Measurements from ENCODE around the gene CCNT1.
"Not testable (repeated sequence)": the region's sequence is repeated elsewhere in the genome, so short reads cannot be mapped to it uniquely, and the experiment has no call there.

Gene CCNT1

GRCh38 chr12:48716493-48717251, at the start of gene CCNT1:
CCNT1 (minus strand) TSS chr12:48716707; CDS start chr12:48716675, 32 bp downstream.
- peak; percentile 98 for FAIRE-seq

DNA sequence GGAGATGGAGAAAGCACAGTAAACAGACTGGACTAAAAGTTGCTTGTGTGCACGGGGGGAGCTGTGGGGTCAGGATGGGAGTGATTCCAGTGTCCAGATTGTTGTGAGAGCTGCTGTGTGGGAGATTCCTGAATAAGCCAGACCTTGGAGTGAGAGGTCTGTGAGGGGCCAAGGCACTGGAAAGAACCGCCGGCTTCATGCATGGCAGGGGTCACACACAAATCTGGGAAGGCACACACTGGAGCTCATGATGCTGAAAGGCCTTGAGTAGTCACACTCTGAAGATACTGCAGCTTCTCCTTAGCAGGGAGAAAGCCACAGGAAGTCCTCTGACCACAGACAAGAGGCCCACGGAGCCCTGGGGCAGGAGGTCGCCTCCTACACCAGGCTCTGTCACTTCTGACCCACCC, 49.3 kb upstream of the CCNT1 start:
- no peak for FAIRE-seq

DNA sequence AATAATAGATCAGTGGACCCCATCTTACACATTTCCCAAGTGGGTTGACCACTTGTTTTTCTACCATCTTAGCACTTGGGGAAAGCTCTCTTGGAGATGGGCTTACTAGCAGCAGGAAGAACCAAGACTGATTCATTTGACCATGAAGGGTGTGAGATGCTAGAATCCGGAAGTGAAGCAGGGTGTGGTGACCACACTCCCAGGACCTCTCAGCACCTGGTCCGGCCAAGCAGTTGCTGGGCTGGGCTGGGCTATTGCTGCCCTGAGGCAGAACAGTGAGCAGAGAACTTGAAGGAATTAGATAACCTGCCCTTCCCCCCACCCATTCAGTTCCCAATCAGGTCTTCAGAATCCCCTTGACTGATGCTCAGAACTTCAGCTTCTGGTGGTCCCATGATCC, 48.0 kb upstream of the CCNT1 start:
- no peak for FAIRE-seq

DNA sequence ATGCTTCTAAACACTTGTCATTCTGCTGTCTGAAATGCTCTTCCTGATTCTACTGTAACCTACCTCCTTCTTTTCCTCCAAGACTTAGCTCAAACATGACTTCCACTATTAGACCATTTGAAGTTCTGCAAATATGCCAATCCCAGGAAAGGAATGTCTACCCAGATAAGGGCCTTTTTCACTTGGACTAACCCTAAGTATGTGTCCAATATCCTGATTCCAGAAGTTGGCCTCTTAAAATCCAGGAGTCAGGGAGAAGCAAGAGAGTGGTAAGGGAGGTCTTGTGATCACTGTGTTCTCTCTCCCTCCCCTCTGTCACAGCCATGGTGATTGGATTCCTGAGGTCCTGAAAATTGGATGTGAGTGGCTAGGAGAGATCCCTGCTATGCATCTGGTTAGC, 42.2 kb upstream of the CCNT1 start:
- no peak for FAIRE-seq

- FAIRE-seq = no peak
Observed at GRCh38 chr12:48758186-48758585, 41.7 kb upstream of the CCNT1 start.

DNA sequence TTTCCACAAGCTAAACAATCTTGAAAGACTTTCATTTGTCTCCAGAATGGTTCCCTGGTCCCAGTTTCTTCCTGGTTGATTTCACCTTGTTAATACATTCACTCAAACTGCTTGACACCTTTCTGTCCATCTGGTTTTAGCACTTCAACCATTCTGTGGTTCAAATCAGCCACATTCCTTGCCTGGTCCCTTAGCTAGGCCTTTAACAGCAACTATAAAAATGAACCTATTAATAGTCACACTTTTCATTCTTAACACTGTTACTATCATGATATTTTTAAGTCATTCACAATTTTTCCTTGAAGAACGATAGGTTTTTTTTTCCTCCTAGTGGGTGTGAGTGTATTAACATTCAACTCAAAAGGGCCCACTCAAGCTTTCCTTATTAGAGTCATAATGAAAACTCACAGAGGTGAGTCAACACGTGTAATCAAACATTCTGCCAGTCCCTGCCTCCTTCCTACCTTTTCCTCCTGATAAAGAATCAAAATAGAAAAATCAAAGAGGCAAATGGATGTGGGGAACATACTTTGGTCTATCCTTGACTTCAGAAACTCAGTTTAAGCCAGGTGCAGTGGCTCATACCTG, 34.4 kb upstream of the CCNT1 start:
- no peak for FAIRE-seq

DNA sequence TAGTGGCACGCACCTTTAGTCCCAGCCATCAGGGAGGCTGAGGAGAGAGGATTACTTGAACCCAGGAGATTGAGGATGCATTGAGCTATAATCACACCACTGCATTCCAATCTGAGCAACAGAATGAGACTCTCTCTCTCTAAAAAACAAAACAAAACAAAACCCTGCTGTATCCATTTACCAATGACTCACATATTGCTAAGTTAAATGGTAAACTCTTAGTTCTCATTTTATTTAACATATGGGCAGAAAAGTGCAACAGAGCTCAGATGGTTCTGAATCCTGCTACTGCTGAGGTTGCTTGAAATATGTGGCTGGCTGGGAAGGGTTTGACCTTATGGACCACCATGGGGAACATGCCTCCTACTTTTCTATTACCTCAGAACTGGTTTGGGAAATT, 33.7 kb upstream of the CCNT1 start:
- FAIRE-seq = no peak

- FAIRE-seq = no peak
Observed at GRCh38 chr12:48744251-48745008, 27.9 kb upstream of the CCNT1 start.

GRCh38 chr12:48739618-48740269, 23.2 kb upstream of the CCNT1 start:
- FAIRE-seq = no peak

DNA sequence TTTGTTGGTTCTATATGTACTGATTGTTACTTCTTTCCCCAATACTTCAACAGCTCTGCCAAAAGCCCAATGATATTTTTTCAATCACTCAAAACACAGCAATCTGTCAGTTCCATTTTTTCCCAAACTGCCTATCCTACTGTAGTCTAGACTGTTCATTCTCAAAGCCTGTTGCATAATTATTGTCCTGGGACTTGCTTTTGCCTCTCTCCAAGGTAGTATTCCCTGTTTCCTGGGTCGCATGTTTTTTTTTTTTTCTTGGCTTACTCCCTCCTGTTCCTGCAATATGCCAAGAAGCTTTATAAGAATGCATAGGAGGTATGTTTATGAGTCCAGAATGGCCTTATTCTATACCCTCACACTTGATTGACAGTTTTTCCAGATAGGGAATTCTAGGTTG, 19.9 kb upstream of the CCNT1 start:
- no peak for FAIRE-seq

DNA sequence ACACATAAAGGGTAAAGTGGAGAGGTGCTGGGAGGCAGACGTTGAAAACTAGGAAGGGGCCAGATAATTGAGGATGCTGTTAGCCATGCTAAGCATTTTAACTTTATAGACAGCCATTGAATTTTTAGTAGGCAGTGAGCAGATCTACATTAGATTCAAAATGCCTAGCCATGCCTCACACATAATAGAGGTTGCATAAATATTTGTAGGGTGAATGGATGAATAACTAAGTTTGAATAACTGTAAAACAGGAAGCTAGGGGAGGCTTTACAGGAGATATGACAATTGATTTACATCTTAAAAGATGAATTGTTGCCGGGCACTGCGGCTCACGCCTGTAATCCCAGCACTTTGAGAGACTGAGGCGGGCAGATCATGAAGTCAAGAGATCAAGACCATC, 12.3 kb upstream of the CCNT1 start:
- no peak for FAIRE-seq

GRCh38 chr12:48720737-48721136, 4.2 kb upstream of the CCNT1 start:
- not testable (repeated sequence) for FAIRE-seq

GRCh38 chr12:48720171-48720570, 3.7 kb upstream of the CCNT1 start:
- FAIRE-seq = not testable (repeated sequence)

DNA sequence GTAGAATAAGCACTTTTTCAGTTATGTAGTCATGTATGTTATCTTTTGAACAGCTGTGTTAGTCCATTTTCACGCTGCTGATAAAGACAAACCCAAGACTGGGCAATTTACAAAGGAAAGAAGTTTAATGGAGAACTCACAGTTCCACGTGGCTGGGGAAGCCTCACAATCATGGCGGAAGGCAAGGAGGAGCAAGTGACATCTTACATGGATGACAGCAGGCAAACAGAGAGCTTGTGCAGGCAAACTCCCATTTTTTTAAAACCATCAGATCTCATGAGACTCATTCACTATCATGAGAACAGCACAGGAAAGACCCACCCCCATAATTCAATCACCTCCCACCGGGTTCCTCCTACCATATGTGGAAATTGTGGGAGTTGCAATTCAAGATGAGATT, 2.5 kb upstream of the CCNT1 start:
- not testable (repeated sequence) for FAIRE-seq

GRCh38 chr12:48717252-48717695, 767 bp upstream of the CCNT1 start:
- no peak for FAIRE-seq

DNA sequence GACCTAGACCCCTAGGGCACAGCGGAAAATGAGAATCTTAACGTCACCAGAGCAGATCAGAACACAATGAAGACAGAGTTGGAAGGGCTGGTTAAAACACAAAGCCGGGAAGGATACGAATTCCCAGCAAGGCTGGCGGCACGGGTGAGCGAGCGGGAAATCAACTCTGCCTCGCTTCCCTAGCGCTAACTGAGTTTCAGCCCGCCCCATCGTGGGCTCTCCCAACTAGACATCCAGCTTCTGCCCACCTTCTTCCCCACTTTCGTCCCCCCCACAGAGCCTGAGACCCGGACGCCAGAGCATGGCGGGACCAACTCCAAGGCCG, 377 bp downstream of the CCNT1 start:
- no peak for FAIRE-seq

GRCh38 chr12:48712209-48712608, 4.3 kb downstream of the CCNT1 start:
- no peak for FAIRE-seq

DNA sequence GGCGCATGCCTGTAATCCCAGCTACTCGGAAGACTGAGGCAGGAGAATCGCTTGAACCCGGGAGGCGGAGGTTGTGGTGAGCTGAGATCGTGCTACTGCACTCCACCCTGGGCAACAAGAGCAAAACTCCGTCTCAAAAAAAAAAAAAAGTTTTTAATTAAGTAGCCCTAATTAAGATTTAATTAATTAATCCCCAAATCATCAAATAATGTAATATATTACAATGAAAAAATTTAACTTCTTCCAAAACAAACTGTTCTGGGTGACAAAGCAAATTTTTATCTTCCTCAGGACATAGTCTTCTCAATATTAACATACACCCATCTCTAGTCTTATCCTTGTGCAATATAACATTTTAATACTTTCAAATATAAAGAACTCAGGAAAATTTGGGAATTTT, 17.7 kb downstream of the CCNT1 start:
- FAIRE-seq = not testable (repeated sequence)

DNA sequence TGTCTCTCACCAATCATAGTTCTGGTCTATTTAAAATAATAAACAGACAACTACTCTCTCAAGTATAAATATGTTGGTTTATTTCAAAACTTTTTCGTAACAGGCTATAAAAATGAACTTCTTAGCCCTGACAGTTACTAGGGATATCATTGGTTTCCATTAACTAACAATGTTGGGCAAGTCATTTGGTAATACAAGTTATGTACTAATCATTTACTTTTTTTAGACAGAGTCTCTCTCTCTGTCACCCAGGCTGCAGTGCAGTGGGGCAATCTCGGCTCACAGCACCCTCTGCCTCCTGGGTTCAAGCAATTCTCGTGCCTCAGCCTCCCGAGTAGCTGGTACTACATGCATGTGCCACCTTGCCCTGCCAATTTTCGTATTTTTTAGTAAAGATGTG, 19.9 kb downstream of the CCNT1 start:
- FAIRE-seq = no peak

DNA sequence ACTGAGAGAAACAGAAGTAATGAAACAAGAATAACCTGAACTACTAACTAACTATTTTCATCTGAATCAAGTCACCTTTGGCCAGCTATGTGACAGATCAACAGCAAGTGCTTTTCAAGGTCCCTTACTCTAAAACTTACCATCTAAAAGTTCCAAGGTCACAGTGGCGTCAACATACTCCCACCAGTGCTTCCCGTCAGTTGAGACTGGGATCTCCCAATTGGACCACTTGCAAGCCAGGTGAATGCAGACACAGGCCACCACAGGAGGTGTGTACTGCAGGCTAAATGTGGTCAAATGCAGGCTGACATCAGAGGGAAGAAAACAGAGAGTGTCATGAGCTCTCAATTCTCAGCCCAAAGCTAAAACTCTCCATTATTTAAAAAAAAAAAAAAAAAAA, 20.6 kb downstream of the CCNT1 start:
- FAIRE-seq = no peak

DNA sequence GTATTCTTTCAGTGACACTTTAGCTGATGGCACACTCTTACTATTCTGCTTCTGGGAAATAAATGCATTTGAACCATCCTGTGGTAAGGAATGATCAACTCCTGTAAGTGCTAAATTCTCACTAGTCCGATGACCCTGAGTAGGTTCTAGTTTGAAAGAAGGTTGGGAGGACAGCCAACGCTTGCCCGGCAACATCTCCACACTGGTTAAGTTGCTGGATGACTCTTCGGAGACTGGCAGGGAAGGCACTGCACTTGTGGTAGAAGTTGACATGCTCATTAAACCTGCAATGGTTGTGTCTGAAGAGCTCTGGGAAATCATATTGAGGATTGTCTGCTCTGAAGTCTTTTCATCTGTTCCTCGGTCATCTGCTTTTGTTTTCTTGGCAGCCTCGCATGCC, 22.5 kb downstream of the CCNT1 start:
- FAIRE-seq = no peak

DNA sequence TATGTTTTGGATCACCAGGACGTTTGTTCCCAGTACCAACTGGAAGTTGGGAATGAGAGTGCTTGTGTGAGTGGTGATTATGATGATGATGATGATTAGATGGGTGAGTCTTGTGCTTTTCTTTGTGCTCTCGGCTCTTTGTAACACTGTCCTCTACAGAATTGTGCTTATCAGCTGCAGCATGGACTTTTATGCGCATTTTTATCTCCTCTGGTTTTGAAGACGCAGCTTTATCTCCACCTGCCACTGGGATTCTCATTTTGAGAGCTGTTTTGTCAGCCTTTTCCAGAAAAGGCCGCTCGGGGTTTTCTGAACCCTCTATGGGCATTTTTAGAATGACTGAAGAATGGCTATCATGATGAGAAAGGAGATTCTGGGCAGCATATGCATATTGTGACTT, 22.9 kb downstream of the CCNT1 start:
- no peak for FAIRE-seq

- no peak for FAIRE-seq
Observed at GRCh38 chr12:48691826-48692487, 24.6 kb downstream of the CCNT1 start.
